HG02763 (cell line): ENCODE results near the gene SAGE1.
"Not testable (repeated sequence)": the region's sequence is repeated elsewhere in the genome, so short reads cannot be mapped to it uniquely, and the experiment has no call there.

Experiments used
- ATAC-seq: cut with Tn5 transposase; IDR thresholded peaks from one replicate; pipeline ENCODE4 v1.9.1; 2021; ENCODE audit warnings: mild to moderate bottlenecking, moderate library complexity; ENCODE audit not compliant: unreplicated experiment

Gene SAGE1, protein sequence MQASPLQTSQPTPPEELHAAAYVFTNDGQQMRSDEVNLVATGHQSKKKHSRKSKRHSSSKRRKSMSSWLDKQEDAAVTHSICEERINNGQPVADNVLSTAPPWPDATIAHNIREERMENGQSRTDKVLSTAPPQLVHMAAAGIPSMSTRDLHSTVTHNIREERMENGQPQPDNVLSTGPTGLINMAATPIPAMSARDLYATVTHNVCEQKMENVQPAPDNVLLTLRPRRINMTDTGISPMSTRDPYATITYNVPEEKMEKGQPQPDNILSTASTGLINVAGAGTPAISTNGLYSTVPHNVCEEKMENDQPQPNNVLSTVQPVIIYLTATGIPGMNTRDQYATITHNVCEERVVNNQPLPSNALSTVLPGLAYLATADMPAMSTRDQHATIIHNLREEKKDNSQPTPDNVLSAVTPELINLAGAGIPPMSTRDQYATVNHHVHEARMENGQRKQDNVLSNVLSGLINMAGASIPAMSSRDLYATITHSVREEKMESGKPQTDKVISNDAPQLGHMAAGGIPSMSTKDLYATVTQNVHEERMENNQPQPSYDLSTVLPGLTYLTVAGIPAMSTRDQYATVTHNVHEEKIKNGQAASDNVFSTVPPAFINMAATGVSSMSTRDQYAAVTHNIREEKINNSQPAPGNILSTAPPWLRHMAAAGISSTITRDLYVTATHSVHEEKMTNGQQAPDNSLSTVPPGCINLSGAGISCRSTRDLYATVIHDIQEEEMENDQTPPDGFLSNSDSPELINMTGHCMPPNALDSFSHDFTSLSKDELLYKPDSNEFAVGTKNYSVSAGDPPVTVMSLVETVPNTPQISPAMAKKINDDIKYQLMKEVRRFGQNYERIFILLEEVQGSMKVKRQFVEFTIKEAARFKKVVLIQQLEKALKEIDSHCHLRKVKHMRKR

DNA sequence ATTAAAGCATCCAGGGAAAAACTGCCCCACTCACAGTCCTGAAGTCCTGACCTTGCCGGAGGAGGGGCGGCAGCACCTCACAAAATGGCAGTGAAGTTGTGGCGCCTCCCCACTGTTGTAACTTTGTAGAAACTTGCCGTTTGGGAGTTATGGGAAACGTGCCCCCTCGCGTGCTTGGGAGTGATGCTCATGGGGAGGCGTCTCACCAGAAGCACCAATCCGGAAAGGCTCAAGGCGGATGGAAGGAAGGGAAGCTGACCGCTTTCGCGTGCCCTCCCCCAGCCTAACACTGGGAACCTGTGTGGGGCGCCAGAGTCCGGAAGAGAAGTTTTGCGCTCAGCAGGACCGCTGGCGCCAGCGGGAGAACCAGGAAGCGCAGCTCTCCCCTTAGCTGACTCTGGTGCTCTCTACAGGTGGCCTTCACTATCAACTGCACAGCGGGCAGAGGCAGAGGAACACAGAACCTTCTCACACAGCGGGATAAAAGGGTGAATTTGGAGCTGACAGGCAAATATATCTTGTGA lies at the start of gene SAGE1, which contains the start of gene CT45A10:
TSS of gene SAGE1 (plus strand) at position 423 of the 524 bp plus-strand sequence. CDS start 2,527 bp downstream, outside the sequence.
TSS of gene CT45A10 (minus strand) at position 151 of the 524 bp plus-strand sequence. CDS start 8,100 bp downstream, outside the sequence.
- no peak for ATAC-seq

DNA sequence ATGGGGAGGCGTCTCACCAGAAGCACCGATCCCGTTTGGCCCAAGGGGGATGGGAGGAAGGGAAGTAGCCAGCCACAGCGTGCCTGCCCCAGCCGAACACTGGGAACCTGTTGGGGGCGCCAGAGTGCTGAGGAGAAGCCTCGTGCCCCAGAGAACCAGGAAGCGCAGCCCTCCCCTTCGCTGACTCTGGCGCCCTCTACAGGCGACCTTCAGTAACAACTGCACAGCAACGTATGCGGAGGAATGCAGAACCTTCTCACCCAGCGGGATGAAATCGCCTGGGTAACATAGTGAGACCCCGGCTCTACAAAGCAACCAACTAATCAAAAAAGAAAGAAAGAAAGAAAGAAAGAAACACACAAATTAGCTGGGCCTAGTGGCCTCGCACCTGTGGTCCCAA lies 39.1 kb upstream of the SAGE1 start, which contains the start of gene CT45A8:
TSS of gene CT45A8 (minus strand) at position 101 of the 400 bp plus-strand sequence. CDS start 3,755 bp downstream, outside the sequence.
- ATAC-seq, result not testable (repeated sequence)

DNA sequence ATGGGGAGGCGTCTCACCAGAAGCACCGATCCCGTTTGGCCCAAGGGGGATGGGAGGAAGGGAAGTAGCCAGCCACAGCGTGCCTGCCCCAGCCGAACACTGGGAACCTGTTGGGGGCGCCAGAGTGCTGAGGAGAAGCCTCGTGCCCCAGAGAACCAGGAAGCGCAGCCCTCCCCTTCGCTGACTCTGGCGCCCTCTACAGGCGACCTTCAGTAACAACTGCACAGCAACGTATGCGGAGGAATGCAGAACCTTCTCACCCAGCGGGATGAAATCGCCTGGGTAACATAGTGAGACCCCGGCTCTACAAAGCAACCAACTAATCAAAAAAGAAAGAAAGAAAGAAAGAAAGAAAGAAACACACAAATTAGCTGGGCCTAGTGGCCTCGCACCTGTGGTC lies 21.8 kb upstream of the SAGE1 start, which contains the start of gene CT45A9:
TSS of gene CT45A9 (minus strand) at position 101 of the 400 bp plus-strand sequence. CDS start 3,751 bp downstream, outside the sequence.
- ATAC-seq, result not testable (repeated sequence)

DNA sequence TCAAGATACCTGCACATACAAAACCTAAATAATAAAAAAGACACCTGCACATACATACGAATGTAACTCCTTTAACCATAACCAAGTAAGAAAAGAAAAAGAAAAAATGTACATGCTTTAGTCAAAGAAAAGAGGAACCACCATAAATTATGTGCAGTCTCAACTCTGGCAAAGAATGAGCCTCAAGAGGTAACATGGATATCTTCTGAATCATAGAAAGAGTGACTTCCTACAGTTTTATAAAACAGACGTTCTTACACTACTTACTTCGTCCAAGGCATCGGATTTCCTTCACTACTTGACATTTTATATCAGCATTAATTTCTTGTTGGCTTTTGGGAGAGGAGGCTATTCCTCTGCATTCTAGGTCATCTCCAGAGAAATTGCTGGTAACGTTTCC lies 10.8 kb upstream of the SAGE1 start:
- ATAC-seq, result not testable (repeated sequence)

DNA sequence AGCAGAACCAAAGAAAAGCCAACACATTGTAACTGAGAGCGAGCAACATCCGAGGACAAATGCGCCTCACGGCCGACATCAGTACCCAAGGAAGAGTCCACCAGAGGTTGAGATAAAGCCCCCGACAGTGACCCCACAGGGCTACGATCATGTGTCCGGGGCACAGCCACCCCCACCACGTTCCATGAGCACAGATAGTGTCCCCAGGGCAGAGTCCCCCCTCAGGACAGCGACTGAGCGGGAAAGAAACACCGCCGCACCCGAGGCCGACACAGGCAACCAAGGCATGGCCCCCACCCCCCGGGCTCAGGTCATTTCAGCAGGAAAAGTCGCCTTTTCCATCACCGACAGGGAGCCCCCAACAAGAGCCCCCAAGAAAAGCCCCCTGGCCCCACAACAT lies 5.3 kb upstream of the SAGE1 start:
- not testable (repeated sequence) for ATAC-seq

DNA sequence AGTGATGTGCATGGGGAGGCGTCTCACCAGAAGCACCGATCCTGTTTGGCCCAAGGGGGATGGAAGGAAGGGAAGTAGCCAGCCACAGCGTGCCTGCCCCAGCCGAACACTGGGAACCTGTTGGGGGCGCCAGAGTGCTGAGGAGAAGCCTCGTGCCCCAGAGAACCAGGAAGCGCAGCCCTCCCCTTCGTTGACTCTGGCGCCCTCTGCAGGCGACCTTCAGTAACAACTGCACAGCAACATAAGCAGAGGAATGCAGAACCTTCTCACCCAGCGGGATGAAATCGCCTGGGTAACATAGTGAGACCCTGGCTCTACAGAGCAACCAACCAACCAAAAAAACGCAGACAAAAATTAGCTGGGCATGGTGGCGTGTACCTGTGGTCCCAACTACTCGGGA lies 4.5 kb upstream of the SAGE1 start:
- not testable (repeated sequence) for ATAC-seq

DNA sequence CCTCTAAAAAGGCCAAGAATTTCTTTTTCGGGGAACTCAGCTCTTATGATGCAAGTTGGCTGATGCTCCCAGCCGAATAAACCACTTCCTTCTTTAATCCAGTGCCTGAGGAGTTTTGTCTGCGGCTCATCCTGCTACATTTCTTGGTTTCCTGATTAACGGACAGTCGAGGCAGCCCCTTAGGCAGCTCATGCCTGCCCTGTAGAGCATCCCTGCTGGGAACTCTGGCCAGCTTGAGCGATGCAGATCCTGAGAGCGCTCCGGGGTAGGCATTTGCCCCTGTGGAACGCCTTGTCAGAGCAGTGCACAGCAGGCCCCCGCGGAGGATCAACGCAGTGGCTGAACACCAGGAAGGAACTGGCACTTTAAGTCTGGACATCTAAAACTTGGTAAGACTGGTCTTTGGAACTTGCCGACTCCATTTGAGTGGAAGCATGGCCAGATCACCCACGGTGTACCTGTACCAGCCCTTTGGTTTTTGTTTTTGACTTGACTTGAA lies 3.4 kb upstream of the SAGE1 start:
- no peak for ATAC-seq

DNA sequence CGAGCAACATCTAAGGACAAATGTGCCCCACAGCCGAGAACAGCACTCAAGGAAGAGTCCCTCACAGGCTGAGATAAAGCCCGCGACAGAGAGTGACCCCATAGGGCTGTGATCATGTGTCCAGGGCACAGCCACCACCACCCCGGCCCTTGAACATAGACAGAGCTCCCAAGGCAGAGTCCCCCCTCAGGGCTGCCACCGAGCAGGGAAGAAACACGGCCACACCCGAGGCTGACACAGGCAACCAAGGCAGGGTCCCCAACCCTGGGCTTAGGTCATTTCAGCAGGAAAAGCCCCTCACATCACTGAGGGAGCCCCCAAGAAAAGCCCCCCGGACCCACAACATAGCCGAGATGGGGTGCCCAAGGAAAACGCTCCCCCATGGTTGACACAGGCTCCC lies 735 bp upstream of the SAGE1 start:
- ATAC-seq, result no peak

DNA sequence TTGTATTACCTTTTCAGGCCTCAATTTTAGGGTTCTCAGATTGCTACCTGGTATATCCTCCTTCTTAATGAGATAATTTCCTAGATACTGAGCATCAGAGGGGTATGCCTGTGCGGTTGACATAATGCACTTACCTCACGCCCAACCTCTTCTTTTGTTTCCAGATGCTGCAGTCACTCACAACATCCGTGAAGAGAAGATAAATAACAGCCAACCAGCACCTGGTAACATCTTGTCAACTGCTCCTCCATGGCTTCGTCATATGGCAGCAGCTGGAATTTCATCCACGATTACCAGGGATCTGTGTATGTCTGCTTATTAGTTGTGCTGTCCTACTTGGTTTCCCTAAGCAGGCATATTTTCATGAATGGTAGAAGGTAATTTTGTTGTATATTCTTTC lies 16.7 kb downstream of the SAGE1 start:
- no peak for ATAC-seq

DNA sequence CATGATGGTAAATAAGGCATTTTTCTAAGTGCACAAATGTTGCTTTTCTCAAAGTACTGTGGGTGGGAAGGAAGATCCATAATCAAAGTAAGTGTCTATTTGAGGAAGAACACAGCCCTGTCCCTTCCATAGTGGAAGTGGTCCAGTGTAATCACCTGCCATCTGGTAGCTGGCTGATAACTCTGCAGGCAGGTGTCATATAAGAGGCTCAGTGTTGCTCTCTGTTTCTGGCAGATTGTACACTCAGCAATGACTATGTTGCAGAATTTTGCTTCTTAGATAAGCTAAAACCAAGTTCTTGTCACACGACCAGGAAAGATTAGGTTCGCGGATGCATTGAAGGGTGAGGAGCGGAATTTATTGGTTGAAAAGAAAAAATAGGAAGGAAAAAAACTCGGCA lies 20.9 kb downstream of the SAGE1 start:
- no peak for ATAC-seq

DNA sequence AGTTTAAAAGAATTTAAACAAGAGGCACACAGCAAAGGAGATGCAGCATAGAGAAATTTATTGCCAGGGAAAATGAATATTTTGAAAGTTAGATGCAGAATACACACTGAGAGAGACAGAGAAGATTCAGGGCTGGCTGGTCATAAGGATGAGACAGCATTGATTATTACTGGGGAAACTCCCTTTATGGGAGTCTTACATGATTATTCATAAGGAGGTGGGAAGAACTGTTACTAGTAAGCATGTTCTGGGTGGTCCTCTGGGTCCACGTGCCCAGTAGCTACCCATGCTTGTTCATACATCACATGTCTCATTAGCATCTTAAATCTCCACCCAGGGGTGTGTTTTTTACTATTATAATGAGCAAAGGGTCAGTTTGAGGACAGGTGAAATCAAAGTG lies 27.0 kb downstream of the SAGE1 start:
- not testable (repeated sequence) for ATAC-seq

DNA sequence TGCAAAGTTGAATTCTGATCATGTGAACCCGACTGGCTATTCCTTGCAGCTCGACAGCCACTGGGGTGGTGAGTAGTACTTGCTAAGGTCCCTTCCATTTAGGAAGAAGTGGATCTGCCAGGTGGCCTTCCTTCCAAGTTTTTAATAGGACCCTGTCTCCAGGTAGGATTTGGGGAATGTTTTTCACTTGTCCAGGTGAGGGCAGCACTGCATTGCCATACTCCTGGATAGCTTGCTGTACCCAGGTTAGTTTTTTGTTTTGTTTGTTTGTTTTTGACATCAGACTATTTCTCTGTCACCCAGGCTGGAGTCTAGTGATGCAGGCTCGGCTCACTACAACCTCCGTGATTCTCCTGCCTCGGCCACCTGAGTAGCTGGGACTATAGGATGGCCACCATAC lies 29.8 kb downstream of the SAGE1 start:
- no peak for ATAC-seq

DNA sequence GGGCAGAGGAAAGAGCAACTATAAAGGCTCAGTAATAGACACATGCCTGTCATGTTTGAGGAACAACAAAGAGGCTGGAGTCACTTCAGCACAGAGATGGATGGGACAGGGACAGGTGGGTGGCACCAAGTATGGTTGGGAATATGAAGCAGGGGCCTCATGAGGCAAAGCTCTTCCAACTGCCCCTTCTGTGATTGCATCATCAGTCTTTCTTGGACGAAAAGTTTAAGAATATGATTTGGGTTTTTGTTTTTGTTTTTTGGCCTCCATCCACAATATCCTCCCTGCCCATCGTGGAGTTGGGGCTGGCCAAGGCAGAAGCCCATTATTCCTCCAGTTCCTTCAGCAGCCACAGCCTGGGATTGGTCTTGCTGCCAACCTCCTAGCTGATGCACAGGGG lies 34.4 kb downstream of the SAGE1 start:
- no peak for ATAC-seq

DNA sequence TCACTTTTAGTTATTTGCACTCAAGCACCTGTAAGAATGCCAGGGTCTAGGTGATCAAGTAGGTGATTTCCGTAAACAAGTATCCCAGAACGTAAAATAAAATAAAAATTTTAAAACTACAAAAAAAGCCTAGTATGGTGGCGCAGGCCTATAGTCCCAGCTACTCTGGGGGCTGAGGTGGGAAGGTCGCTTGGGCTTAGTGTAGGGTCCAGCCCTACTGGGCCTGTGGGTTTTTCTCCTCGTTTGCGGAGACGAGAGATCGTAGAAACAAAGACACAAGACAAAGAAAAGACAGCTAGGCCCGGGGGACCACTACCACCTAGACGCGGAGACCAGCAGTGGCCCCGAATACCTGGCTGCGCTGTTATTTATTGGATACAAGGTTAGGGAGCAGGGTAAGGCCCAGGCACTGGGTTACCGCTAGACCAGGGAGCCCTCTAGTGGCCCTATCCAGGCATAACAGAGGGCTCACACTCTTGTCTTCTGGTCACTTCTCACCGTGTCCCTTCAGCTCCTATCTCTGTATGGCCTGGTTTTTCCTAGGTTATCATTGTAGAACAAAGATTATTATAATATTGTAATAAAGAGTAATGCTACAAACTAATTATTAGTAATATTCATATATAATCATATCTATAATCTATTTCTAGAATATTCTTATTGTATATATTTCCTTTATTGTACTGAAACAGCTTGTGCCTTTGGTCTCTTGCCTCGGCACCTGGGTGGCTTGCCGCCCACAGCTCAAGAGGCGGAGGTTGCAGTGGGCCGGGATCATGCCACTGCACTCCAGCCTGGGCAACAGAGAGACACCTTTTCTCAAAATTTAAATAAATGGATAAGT lies 38.4 kb downstream of the SAGE1 start:
- peak; percentile 82 for ATAC-seq

DNA sequence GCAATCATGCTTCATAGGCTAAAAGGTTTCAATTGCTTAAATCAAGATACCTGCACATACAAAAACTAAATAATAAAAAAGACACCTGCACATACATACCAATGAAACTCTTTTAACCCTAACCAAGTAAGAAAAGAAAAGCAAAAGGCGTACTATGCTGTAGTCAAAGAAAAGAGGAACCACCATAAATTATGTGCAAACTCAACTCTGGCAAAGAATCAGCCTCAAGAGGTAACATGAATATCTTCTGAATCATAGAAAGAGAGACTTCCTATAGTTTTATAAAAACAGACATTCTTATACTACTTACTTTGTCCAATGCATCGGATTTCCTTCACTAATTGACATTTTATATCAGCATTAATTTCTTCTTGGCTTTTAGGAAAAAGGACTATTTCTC lies 51.0 kb downstream of the SAGE1 start:
- no peak for ATAC-seq

DNA sequence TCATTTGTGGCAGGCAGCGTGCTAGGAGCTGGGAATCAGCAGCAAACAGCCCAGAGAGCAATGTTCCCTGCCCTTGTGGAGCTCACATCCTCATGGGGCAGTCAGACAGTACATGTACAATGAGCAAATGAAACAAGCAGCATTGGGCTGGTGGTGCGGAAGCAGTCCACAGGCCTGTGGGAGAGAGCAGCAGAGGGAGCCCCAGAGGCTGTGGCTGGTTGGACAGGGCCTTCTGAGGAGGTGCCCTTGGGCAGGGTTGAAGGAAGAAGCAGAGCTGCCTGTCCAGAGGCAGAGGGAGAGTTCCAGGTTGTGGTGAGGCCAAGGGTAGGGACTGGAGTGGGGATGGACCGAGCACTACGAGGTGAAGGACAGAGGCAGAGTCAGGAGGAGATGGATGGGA lies 57.8 kb downstream of the SAGE1 start:
- ATAC-seq, result no peak
